Epithelial cell of esophagus (primary cell): Measurements from ENCODE around the gene WDR48.

Source experiments
- DNase-seq: peaks from one replicate; pipeline ENCODE4 v3.0.0; 2010; ENCODE audit warnings: low read depth
- H3K4me3 ChIP-seq: 2 replicates; pipeline ENCODE4 v1.5.1; 2011; ENCODE audit warnings: mild to moderate bottlenecking, low read length, control low read depth
- CTCF ChIP-seq: IDR thresholded peaks from 2 replicates; pipeline ENCODE4 v1.5.1; 2011; ENCODE audit warnings: low read depth, mild to moderate bottlenecking, low read length, control low read depth, inconsistent platforms; ENCODE audit not compliant: insufficient read depth; ENCODE audit errors: missing control alignments

WDR48 gene

GRCh38 chr3:39062180-39062579 is 10.4 kb downstream of the WDR48 start:
- no peak overlapping the region for H3K4me3 ChIP-seq
- DNase-seq: no peak
- TF ChIP-seq CTCF: no peak

DNA sequence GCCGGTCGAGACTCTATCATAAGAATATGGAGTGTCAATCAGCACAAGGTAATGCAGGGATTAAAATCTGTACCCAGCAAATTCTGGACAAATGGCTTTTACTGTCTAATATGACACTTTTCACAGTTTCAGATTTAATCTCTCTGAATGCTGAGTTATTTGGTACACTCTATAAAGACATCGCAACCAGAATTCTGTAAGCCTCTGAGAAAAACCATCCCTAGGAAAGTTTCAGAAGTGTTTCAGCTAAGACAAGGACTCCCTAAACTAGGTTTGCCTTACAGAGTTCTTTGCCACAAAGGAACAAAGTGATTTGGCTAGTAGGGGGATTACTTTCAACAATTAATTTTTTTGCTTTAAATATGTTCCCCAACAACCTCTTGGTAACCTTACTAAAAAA is 11.3 kb downstream of the WDR48 start:
- H3K4me3 ChIP-seq: no peak overlapping the region
- TF ChIP-seq CTCF: no peak
- no peak for DNase-seq

GRCh38 chr3:39064646-39065045 is 12.8 kb downstream of the WDR48 start:
- no peak for DNase-seq
- TF ChIP-seq CTCF: no peak
- no peak overlapping the region for H3K4me3 ChIP-seq

DNA sequence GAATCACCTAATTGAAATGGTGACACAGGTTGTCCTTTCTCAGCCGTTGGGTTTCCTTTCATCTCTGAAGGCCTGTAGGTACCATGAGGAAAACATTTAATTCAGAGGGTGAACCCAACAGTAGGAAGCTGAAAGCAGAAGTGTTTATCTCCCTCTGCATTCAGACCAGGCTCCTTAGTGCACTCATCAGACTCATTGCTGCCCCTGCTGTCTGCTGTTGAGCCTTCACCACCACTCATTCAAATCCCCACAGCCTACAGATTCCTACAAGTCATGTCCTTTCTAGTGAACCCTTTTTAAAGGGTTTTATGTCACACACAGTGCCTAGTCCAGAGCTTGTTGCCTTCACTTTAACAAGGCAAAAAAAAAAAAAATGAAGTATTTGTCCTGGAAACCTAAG is 13.4 kb downstream of the WDR48 start:
- peak; percentile 63 for TF ChIP-seq CTCF
- DNase-seq: peak; percentile 52
- H3K4me3 ChIP-seq: no peak overlapping the region

GRCh38 chr3:39067286-39067685 is 15.5 kb downstream of the WDR48 start:
- peak; percentile 84 for DNase-seq
- no peak for TF ChIP-seq CTCF
- H3K4me3 ChIP-seq: no peak overlapping the region

GRCh38 chr3:39068556-39068955 is 16.7 kb downstream of the WDR48 start:
- TF ChIP-seq CTCF: no peak
- DNase-seq: no peak
- H3K4me3 ChIP-seq: no peak overlapping the region

- no peak for TF ChIP-seq CTCF
- no peak overlapping the region for H3K4me3 ChIP-seq
- no peak for DNase-seq
These were observed 24.1 kb downstream of the WDR48 start for GRCh38 chr3:39075910-39076309.
